Caco-2 (cell line): ENCODE results near the gene EBF3. TPM values are rescaled to one million over a fixed set of nuclear protein-coding genes. Genes with fewer than 3 reads are reported as not detected.

Source experiments
- BruUV-seq: library from RNA; stranded (reverse); fragments of 400-500 nt; replicated peaks from 2 replicates; lab custom pipeline; 2021; lab: Mats Ljungman, UMichigan
- CTCF ChIA-PET: fragments of 300-600 bp; sonication (Branson Sonifier 250); formaldehyde crosslinking; loops from one replicate; lab custom pipeline; 2022; ENCODE audit warnings: antibody characterized with exemption; lab: Charles Lee
- POLR2A ChIA-PET: fragments of 300-600 bp; sonication (Branson Sonifier 250); formaldehyde crosslinking; loops from one replicate; lab custom pipeline; 2022; ENCODE audit warnings: antibody characterized with exemption; lab: Charles Lee
- DNase-seq, 2 experiments: peaks; one replicate each; pipeline versions ENCODE4 v3.0.0 to v3.0.0-alpha.2; 2020 to 2022
- H3K27me3 ChIP-seq: replicated peaks from 2 replicates; pipeline ENCODE4 v1.6.0; 2011; ENCODE audit warnings: low read length; ENCODE audit not compliant: control insufficient read depth, insufficient read depth
- H3K36me3 ChIP-seq: 2 replicates; pipeline ENCODE4 v1.5.1; 2011; ENCODE audit warnings: low read length; ENCODE audit not compliant: control insufficient read depth, insufficient read depth
- H3K4me1 ChIP-seq: fragments of 250-450 bp; sonication (Bioruptor Pico); 2 replicates; pipeline ENCODE4 v1.5.1; 2020; ENCODE audit warnings: mild to moderate bottlenecking
- H3K4me3 ChIP-seq: 2 replicates; pipeline ENCODE4 v1.5.1; 2011; ENCODE audit warnings: low read depth, mild to moderate bottlenecking, control low read depth, low read length
- H3K9me3 ChIP-seq: fragments of 250-450 bp; sonication (Bioruptor Pico); 2 replicates; pipeline ENCODE4 v1.5.1; 2020; ENCODE audit warnings: mild to moderate bottlenecking, moderate library complexity
- H3K27ac Mint-ChIP-seq: one replicate; pipeline ENCODE4 v1.8.0; 2022; ENCODE audit warnings: mixed read lengths; ENCODE audit not compliant: unreplicated experiment
- H3K27me3 Mint-ChIP-seq: one replicate; pipeline ENCODE4 v1.8.0; 2022; ENCODE audit warnings: mixed read lengths; ENCODE audit not compliant: insufficient read depth, unreplicated experiment
- H3K36me3 Mint-ChIP-seq: one replicate; pipeline ENCODE4 v1.8.0; 2022; ENCODE audit warnings: mild to moderate bottlenecking, mixed read lengths; ENCODE audit not compliant: insufficient read depth, unreplicated experiment
- H3K4me1 Mint-ChIP-seq: one replicate; pipeline ENCODE4 v1.8.0; 2022; ENCODE audit warnings: low read depth, mixed read lengths; ENCODE audit not compliant: unreplicated experiment
- H3K4me3 Mint-ChIP-seq: one replicate; pipeline ENCODE4 v1.8.0; 2022; ENCODE audit warnings: mild to moderate bottlenecking, moderate library complexity, mixed read lengths; ENCODE audit not compliant: unreplicated experiment
- H3K9me3 Mint-ChIP-seq: one replicate; pipeline ENCODE4 v1.8.0; 2022; ENCODE audit warnings: mixed read lengths; ENCODE audit not compliant: unreplicated experiment
- CTCF ChIP-seq, 2 experiments: fragments of 200-600 bp in 1 of 2; IDR thresholded peaks; 1 replicate in 1 of 2; 2 replicates in 1 of 2; pipeline versions ENCODE4 v1.5.1 to v1.8.0; 2011 to 2022; ENCODE audit warnings: antibody characterized with exemption in 1 of 2, control low read depth in 1 of 2, inconsistent platforms in 1 of 2, low read depth in 1 of 2, low read length in 1 of 2, mild to moderate bottlenecking in 1 of 2, moderate library complexity in 1 of 2; ENCODE audit not compliant: insufficient read depth in 1 of 2, severe bottlenecking in 1 of 2, unreplicated experiment in 1 of 2
- intact Hi-C: fragments of 100-400 bp; cut with micrococcal nuclease; formaldehyde crosslinking; loops from one replicate; pipeline ENCODE4 v1.10.0; 2022; ENCODE audit not compliant: unreplicated experiment
- total RNA-seq: library from RNA; stranded (reverse); gene quantifications from 2 replicates; pipeline ENCODE4 v1.2.3, GENCODE V29; 2022

EBF3 gene
- total RNA-seq, 1 experiment from 2014 or later: 0.79 TPM

GRCh38 chr10:130012129-130012528, 48.1 kb upstream of the EBF3 start:
- no peaks in the 10 kb centered on the region for H3K36me3 Mint-ChIP-seq
- Histone ChIP-seq H3K36me3 (no peaks in the 10 kb centered on the region), H3K9me3 (no peaks in the 10 kb centered on the region), H3K4me1 (no peaks in the 10 kb centered on the region), H3K27me3 (no peaks in the 10 kb centered on the region), H3K4me3 (no peak overlapping the region)
- no peak for TF ChIP-seq CTCF (IDR thresholded peaks at IDR 0.05; ENCODE audit: insufficient read depth in 1 of 2, low read depth in 1 of 2, low read length in 1 of 2, severe bottlenecking in 1 of 2, unreplicated experiment in 1 of 2)
- no peak overlapping the region for H3K4me3 Mint-ChIP-seq
- intact Hi-C loops: no loop called here
- ChIA-PET CTCF (no interaction called here), POLR2A (no interaction called here)
- no peak overlapping the region for H3K27ac Mint-ChIP-seq
- BruUV-seq: no TSS peak
- no peaks in the 10 kb centered on the region for H3K9me3 Mint-ChIP-seq
- peaks cover 38% of the 10 kb centered on the region for H3K27me3 Mint-ChIP-seq
- no peaks in the 10 kb centered on the region for H3K4me1 Mint-ChIP-seq
- no peak for DNase-seq

- Mint-ChIP-seq H3K27me3 (peaks cover 36% of the 10 kb centered on the region), H3K9me3 (no peaks in the 10 kb centered on the region), H3K36me3 (no peaks in the 10 kb centered on the region), H3K4me3 (no peak overlapping the region), H3K4me1 (no peaks in the 10 kb centered on the region), H3K27ac (no peak overlapping the region)
- ChIA-PET POLR2A (no interaction called here), CTCF (no interaction called here)
- TF ChIP-seq CTCF (IDR thresholded peaks at IDR 0.05; ENCODE audit: insufficient read depth in 1 of 2, low read depth in 1 of 2, low read length in 1 of 2, severe bottlenecking in 1 of 2, unreplicated experiment in 1 of 2): no peak
- intact Hi-C loops: no loop called here
- Histone ChIP-seq H3K4me3 (no peak overlapping the region), H3K4me1 (no peaks in the 10 kb centered on the region), H3K9me3 (no peaks in the 10 kb centered on the region), H3K36me3 (no peaks in the 10 kb centered on the region), H3K27me3 (no peaks in the 10 kb centered on the region)
- DNase-seq: no peak
- no TSS peak for BruUV-seq
Observed at GRCh38 chr10:130010653-130011052, 46.6 kb upstream of the EBF3 start.

- Mint-ChIP-seq H3K36me3 (no peaks in the 10 kb centered on the region), H3K27me3 (peaks cover 40% of the 10 kb centered on the region), H3K27ac (no peak overlapping the region), H3K4me1 (no peaks in the 10 kb centered on the region), H3K9me3 (no peaks in the 10 kb centered on the region), H3K4me3 (no peak overlapping the region)
- no peaks in the 10 kb centered on the region for H3K36me3 ChIP-seq
- no peak for TF ChIP-seq CTCF (IDR thresholded peaks at IDR 0.05; ENCODE audit: insufficient read depth in 1 of 2, low read depth in 1 of 2, low read length in 1 of 2, severe bottlenecking in 1 of 2, unreplicated experiment in 1 of 2)
- no peaks in the 10 kb centered on the region for H3K4me1 ChIP-seq
- no TSS peak for BruUV-seq
- no peak for DNase-seq
- CTCF ChIA-PET: no interaction called here
- no peak overlapping the region for H3K4me3 ChIP-seq
- no peaks in the 10 kb centered on the region for H3K9me3 ChIP-seq
- intact Hi-C loops: no loop called here
- H3K27me3 ChIP-seq: no peaks in the 10 kb centered on the region
- POLR2A ChIA-PET: no interaction called here
Observed at GRCh38 chr10:130009228-130009627, 45.2 kb upstream of the EBF3 start.
